Thymus (tissue), 11 donors: ENCODE results near the gene NPHP3. TPM values are rescaled to one million over a fixed set of nuclear protein-coding genes. Genes with fewer than 3 reads are reported as not detected.
"Not testable (repeated sequence)": the region's sequence is repeated elsewhere in the genome, so short reads cannot be mapped to it uniquely, and the experiment has no call there.

Experiments
- DNase-seq, 9 donors: peaks; one replicate each; pipeline ENCODE4 v3.0.0-alpha.2; 2013; ENCODE audit warnings: low spot score in 9 of 9, low read depth in 6 of 9, missing footprints in 1 of 9
- H3K27ac ChIP-seq, 2 donors: one replicate each; pipeline ENCODE4 v1.5.1; 2013; ENCODE audit warnings: control low read depth in 1 of 2, low read depth in 1 of 2, low read length in 1 of 2, mild to moderate bottlenecking in 1 of 2, moderate library complexity in 1 of 2
- H3K27me3 ChIP-seq, 2 donors: one replicate each; pipeline ENCODE4 v1.5.1; 2013; ENCODE audit warnings: low read length in 1 of 2; ENCODE audit not compliant: control insufficient read depth in 2 of 2, insufficient read depth in 1 of 2
- H3K36me3 ChIP-seq, 2 donors: one replicate each; pipeline ENCODE4 v1.5.1; 2013; ENCODE audit warnings: low read length in 1 of 2, mild to moderate bottlenecking in 1 of 2, moderate library complexity in 1 of 2; ENCODE audit not compliant: control insufficient read depth in 2 of 2, insufficient read depth in 2 of 2
- H3K4me1 ChIP-seq, 2 donors: one replicate each; pipeline ENCODE4 v1.5.1; 2013; ENCODE audit warnings: low read length in 2 of 2; ENCODE audit not compliant: control insufficient read depth in 2 of 2, insufficient read depth in 2 of 2
- H3K4me3 ChIP-seq, 2 donors: one replicate each; pipeline ENCODE4 v1.5.1; 2013; ENCODE audit warnings: low read length in 2 of 2, control low read depth in 1 of 2, mild to moderate bottlenecking in 1 of 2
- H3K9me3 ChIP-seq, 2 donors: one replicate each; pipeline ENCODE4 v1.5.1; 2013; ENCODE audit warnings: low read length in 1 of 2, mild to moderate bottlenecking in 1 of 2; ENCODE audit not compliant: control insufficient read depth in 2 of 2, insufficient read depth in 1 of 2
- WGBS: extraction: QIAGEN DNeasy Blood & Tissue Kit; methylation state at CpG from one replicate; pipeline ENCODE4 v1.1.7; 2013; 5-methylcytosine and 5-hydroxymethylcytosine counted together
- polyA plus RNA-seq: library from polyadenylated mRNA; stranded (reverse); fragments of 200-250 nt; gene quantifications from one replicate; pipeline ENCODE4 v1.2.3, GENCODE V29; 2013
- total RNA-seq: library from RNA; stranded (reverse); fragments of 120-200 nt; gene quantifications from one replicate; pipeline ENCODE4 v1.2.4, GENCODE V29; 2013
- donor health status: healthy.

The NPHP3 gene
- total and polyA plus RNA-seq, 2 donors, result 8.3 to 13.0 TPM

GRCh38 chr3:132641837-132642538, 80.2 kb downstream of the NPHP3 start:
- peaks cover 4 to 13% of the 10 kb centered on the region in 2 donors for H3K36me3 ChIP-seq
- peak in 5 of 9 donors; percentile 8 to 43 (median 28) for DNase-seq
- WGBS, result 93% methylated on average over 5 of the region's 5 CpGs
- H3K27ac ChIP-seq, result no peak overlapping the region
- H3K4me1 ChIP-seq, result no peaks in the 10 kb centered on the region
- no peaks in the 10 kb centered on the region for H3K27me3 ChIP-seq
- H3K4me3 ChIP-seq, result no peak overlapping the region
- no peaks in the 10 kb centered on the region for H3K9me3 ChIP-seq

GRCh38 chr3:132641427-132641826, 80.8 kb downstream of the NPHP3 start:
- not testable (repeated sequence) for H3K27me3 ChIP-seq, H3K4me3 ChIP-seq, DNase-seq, H3K4me1 ChIP-seq, H3K27ac ChIP-seq, H3K9me3 ChIP-seq
- peaks cover 4 to 13% of the 10 kb centered on the region in 2 donors for H3K36me3 ChIP-seq
- 96% methylated on average over 2 of the region's 2 CpGs for WGBS

GRCh38 chr3:132638706-132639105, 83.5 kb downstream of the NPHP3 start:
- DNase-seq, result no peak
- H3K27ac ChIP-seq, result no peak overlapping the region

GRCh38 chr3:132637590-132637989, 84.6 kb downstream of the NPHP3 start:
- no peak overlapping the region for H3K27ac ChIP-seq
- no peaks in the 10 kb centered on the region for H3K27me3 ChIP-seq
- H3K4me1 ChIP-seq, result no peaks in the 10 kb centered on the region
- WGBS, result 95% methylated on average over 1 of the region's 1 CpG
- H3K4me3 ChIP-seq, result no peak overlapping the region
- DNase-seq, result no peak
- H3K36me3 ChIP-seq, result peaks cover 4 to 16% of the 10 kb centered on the region in 2 donors
- no peaks in the 10 kb centered on the region for H3K9me3 ChIP-seq

More at GRCh38 chr3:132638706-132639105, 83.5 kb downstream of the NPHP3 start:
- H3K27me3 ChIP-seq, result no peaks in the 10 kb centered on the region
- H3K4me1 ChIP-seq, result no peaks in the 10 kb centered on the region
- no peak overlapping the region for H3K4me3 ChIP-seq
- H3K9me3 ChIP-seq, result no peaks in the 10 kb centered on the region
- peaks cover 4 to 16% of the 10 kb centered on the region in 2 donors for H3K36me3 ChIP-seq

- H3K4me1 ChIP-seq, result no peaks in the 10 kb centered on the region
- no peak overlapping the region for H3K4me3 ChIP-seq
- no peak for DNase-seq
- H3K27me3 ChIP-seq, result no peaks in the 10 kb centered on the region
- peaks cover 4 to 14% of the 10 kb centered on the region in 2 donors for H3K36me3 ChIP-seq
- no peaks in the 10 kb centered on the region for H3K9me3 ChIP-seq
- no peak overlapping the region for H3K27ac ChIP-seq
Observed at GRCh38 chr3:132635052-132635451, 87.2 kb downstream of the NPHP3 start.

Other genes starting within 250 kb of the NPHP3 start
- gene ACKR4, start 125.1 kb downstream of the NPHP3 start, total RNA-seq, result 0.94 TPM
- gene ACKR4, start 125.1 kb downstream of the NPHP3 start, polyA plus RNA-seq, result 0.71 TPM
- gene ACAD11, start 62.6 kb downstream of the NPHP3 start, total RNA-seq, result 10.2 TPM
- gene ACAD11, start 62.6 kb downstream of the NPHP3 start, polyA plus RNA-seq, result 26.2 TPM
- 33.9 TPM for gene UBA5, start 62.1 kb downstream of the NPHP3 start, total RNA-seq
- 42.6 TPM for gene UBA5, start 62.1 kb downstream of the NPHP3 start, polyA plus RNA-seq